GM19240 (cell line): ENCODE data around the gene OTOGL.
"Not testable (repeated sequence)": the region's sequence is repeated elsewhere in the genome, so short reads cannot be mapped to it uniquely, and the experiment has no call there.

ENCODE experiments used
- DNase-seq: peaks from one replicate; pipeline ENCODE4 v3.0.0; 2011; ENCODE audit warnings: low spot score; ENCODE audit not compliant: insufficient read length

The OTOGL gene

GRCh38 chr12:80273144-80273543 lies 173.8 kb downstream of the OTOGL start:
- no peak for DNase-seq

DNA sequence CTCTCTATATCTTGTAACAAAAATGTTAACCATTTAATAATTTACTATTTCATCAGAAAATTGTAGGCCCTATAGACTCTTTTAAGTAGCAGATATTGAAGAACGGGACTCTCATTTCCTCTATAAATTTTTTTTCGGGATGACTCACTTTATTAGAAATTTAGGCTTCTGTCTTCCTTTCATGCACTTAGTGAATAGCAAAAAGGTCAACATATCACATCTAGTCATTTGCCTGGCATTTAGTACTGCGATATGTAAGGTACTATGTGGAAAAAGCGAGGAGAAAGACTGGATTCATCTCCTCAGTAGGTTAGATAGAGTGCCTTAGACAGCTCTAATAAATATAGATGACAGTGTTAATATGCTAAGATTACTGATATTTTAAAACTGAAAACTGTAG lies 178.4 kb downstream of the OTOGL start:
- no peak for DNase-seq

DNA sequence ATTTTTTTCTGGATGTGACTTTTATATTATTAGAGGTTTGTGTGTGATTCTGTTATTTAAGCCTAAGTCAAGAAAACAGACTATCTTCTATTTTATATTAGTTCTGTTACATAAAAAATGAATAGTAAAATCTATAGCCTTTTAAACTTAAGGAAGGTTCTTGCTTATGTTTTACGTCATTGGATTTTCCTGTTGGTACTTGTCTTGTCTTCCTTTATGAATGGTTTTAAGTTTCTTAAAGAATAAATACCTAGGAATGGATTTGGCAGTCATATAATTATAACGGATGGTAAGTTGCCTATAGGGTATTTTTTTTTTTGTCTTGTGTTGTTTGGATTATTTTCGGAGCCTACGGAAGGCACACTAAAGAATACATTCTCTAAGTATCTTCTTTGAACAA lies 182.9 kb downstream of the OTOGL start:
- no peak for DNase-seq

DNA sequence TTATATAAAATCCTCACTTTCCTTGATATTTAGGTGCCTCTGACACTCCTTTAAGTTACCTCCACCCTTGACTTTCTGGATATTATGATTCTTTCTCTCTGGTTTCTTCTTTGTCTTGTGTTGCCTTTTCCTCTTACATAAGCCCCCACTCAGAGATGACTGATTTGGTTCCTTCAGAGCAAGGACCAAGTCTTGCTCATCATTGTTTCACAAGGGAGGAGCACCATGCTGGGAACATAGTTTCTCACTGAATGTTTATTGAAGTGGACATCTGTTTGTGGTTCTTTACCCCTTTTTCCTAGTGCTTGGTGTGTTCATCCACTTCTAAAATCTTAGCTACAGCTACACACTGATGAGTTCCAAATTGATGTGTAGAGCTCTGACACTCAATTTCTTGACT lies 183.4 kb downstream of the OTOGL start:
- DNase-seq = no peak

GRCh38 chr12:80291108-80291754 lies 191.9 kb downstream of the OTOGL start:
- no peak for DNase-seq

DNA sequence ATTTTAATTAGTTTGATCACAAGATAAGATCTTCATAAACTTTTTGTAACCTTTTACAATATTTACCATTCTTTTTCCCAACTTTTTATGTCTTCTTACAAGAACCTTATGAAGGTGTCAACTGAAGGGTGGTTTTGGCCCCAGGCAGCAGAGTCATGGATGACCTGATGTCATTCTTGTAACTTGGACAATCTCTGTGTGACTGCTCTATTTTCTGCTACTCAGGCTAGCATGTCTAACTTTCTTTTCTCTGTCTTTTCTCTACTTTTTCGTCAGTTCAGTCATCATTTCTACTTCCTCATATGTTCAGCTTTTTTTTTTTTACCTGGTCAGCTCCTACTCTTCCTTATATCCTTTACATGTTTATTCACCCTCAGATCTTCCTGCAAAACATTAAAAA lies 194.0 kb downstream of the OTOGL start:
- DNase-seq = no peak

- DNase-seq = no peak
Measured at GRCh38 chr12:80293759-80294158, 194.4 kb downstream of the OTOGL start.

DNA sequence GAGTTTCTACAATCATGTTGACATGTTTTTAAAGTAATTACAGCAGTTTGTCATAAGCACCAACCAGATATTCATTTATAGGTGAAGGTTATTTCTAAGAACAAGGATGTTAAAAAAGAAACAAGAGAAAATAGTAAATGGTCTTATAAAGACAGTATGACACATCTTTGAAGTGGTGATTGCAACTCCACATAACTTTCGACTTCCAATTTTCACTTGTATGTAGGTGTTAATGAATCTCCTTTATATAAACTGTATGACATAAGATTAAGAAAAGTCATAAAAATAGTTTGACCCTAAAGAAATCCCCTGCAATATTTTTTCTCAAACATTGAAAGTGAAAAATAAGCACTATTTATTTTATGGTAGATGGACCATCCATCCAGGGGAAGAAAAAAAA lies 199.9 kb downstream of the OTOGL start:
- DNase-seq = no peak

- DNase-seq = peak; percentile 15
Measured at GRCh38 chr12:80299976-80300375, 200.6 kb downstream of the OTOGL start.

- not testable (repeated sequence) for DNase-seq
Measured at GRCh38 chr12:80307436-80307835, 208.1 kb downstream of the OTOGL start.

GRCh38 chr12:80313209-80313608 lies 213.9 kb downstream of the OTOGL start:
- DNase-seq = no peak

- no peak for DNase-seq
Measured at GRCh38 chr12:80314741-80315140, 215.4 kb downstream of the OTOGL start.

DNA sequence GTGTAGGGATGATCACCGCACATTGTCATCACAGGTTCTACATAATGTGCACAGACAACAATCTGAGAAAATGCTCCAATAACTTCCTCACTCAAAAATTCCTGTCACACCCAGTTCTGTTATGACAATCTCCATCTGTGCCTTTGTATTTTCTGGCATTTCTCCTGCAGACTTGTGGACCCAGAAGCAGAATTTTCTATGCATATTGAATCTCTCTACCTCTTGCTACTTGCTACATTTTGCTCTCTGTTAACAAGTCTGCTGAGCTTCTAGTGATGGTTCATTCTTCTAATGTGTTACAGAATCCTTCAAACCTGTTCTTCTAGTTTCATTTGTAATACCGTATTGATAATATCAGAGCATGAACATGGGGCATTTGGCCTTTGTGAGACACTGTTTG lies 216.9 kb downstream of the OTOGL start:
- DNase-seq = no peak

GRCh38 chr12:80317307-80317706 lies 218.0 kb downstream of the OTOGL start:
- DNase-seq = no peak

GRCh38 chr12:80317899-80318298 lies 218.6 kb downstream of the OTOGL start:
- DNase-seq = no peak

DNA sequence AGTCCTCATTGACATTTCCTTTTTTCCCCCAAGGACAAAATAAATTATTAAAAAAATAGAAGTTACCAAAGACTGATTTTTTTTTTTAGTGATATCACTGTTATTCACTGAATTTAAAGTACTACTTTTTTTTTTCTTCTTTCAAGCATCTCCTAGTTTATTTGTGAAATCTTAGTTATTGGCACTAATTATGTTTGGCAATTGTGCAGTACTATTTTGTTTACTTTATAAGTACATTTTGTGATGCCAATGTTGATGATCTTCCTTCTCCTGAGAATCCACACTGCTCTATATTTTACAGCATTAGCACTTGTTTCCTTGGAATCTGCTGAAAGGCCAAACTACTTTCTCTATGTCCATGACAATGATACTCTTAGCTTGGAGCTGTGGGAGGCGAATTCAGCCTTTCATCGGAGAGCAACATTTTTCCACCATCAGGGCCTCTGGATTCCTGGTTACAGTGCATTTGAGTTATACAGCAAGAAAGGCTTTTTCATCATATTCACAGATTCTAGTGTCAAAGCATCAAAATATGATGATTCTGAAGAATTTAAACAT lies 220.9 kb downstream of the OTOGL start:
- DNase-seq = no peak

DNA sequence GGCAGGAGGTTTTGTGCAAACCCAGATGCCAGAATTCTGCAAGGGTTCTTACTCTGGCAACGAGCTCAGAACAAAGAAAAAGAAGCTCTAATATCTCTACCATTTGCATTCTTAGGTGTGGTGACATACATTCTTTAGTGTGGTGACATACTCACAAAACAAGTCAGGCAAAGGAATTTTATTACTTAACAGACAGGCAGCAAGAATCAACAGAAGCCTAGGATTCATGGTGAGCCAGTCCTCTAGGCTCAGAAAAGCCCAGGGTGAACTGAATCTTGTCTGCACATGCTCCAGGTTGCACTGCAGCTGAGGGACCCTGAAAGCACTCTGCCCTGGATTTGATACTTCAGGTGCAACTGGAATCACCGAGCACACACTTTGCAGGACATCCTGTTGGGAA lies 222.3 kb downstream of the OTOGL start:
- no peak for DNase-seq

DNA sequence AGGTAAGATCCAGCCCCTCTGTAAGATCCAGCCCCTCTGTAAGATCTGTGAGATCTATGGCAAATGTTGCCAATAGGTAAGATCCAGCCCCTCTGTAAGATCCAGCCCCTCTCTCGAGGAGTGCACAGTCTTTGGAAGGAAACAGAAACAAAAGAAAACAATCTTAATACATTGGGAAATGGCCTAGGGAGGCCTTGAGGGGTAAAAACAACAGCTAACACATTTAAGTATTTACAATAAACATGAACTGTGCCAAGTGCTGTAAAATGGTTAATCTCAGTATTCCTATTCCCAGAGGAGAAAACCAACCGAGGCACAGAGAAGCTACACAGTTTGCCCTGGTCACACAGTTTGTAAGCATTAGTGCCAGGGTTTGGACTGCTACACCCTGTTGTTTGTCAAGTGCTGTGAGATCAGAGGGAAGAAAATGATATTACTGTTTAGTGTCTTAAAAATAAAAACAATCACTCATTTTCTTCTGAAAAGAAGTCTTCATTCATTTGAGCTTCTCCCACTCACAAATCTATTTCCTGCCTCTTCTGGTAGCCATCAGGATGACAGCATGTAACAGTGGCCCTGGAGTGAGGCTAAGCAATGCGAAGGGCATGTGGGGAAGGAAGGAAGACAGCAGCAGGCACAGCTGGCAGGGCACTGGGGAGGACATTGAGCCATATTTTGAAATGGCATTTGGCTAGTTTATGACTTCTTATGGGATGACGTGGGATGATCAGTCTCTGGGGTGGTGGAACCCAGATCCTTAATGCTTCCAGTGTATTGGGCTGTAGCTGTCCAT lies 226.0 kb downstream of the OTOGL start:
- DNase-seq = no peak

GRCh38 chr12:80332827-80333226 lies 233.5 kb downstream of the OTOGL start:
- DNase-seq = no peak

DNA sequence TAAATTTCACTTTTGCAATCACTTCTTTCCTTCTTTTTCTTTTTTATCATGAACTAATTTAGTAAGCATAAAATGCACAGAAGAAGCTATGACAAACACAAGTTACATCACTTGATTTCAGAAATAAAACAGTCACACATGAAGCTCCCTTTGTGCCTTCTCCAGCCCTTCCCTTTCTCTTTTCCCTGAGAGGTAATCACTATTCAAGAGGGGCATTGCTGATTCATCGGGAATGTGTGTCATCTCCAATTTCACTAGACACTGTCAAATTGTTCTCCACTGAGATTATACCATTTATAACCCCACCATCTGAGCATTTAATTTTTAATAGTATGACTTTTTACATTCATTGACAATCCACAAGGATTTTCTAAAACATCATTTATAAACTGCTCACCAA lies 253.1 kb downstream of the OTOGL start:
- no peak for DNase-seq

DNA sequence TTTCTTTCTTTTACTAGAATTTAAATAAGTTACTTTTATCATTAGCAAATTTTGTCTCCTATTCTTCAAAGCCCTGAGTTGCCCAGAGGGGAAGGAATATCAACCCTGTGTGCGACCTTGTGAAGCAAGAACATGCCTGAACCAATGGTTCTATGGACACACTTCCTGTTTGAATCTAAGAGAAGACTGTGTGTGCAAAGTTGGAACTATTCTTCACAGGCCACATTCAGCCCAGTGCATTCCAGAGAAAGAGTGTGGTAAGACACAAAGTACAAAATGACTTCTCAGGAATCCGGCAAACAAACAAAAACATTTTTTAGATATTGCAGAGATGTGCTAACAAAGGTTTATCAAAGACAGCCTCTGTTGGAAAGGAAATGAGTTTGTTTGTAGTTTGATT lies 253.9 kb downstream of the OTOGL start:
- DNase-seq = no peak

GRCh38 chr12:80356097-80356496 lies 256.8 kb downstream of the OTOGL start:
- DNase-seq = no peak

DNA sequence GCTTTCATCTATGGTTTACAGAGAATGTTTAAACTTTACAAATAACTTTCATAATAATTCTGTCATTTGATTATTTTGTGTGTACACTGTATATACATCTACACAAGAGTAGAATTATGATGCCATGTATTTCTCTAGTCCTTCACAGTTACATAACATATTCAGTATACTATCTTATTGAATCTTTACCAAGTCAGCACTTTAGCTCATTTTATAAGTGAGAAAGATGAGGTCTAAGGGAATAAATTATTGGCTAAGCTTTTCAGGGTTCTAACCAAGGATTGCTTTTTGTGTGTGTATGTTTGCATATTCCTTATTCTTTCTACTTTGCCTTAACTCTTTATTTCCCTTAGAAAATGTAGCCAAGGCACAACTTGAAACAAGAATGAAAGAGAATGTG lies 260.4 kb downstream of the OTOGL start:
- no peak for DNase-seq
